GM21390 (cell line): Measurements from ENCODE around the gene U2SURP.
"Not testable (repeated sequence)": the region's sequence is repeated elsewhere in the genome, so short reads cannot be mapped to it uniquely, and the experiment has no call there.

Experiments used
- ATAC-seq: cut with Tn5 transposase; IDR thresholded peaks from one replicate; pipeline ENCODE4 v1.9.1; 2021; ENCODE audit not compliant: unreplicated experiment

The U2SURP gene

GRCh38 chr3:142976621-142977398 lies 24.6 kb upstream of the U2SURP start:
- no peak for ATAC-seq

DNA sequence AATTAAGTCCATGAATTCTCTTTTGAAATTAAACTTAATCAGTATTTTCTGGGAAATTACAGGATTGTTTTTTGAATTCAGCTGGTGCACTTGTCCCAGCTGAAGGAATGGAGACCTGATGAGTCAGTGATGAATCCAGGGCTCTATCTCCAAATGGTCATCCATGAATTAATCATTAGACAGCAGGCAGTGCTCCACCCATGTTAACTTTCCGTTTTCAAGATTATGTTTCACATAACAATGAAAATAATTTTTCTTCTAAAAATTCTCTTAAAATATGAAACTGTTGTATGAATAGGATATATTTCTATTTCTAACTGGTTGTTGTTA lies 24.0 kb upstream of the U2SURP start:
- no peak for ATAC-seq

GRCh38 chr3:142981108-142981507 lies 20.3 kb upstream of the U2SURP start:
- no peak for ATAC-seq

DNA sequence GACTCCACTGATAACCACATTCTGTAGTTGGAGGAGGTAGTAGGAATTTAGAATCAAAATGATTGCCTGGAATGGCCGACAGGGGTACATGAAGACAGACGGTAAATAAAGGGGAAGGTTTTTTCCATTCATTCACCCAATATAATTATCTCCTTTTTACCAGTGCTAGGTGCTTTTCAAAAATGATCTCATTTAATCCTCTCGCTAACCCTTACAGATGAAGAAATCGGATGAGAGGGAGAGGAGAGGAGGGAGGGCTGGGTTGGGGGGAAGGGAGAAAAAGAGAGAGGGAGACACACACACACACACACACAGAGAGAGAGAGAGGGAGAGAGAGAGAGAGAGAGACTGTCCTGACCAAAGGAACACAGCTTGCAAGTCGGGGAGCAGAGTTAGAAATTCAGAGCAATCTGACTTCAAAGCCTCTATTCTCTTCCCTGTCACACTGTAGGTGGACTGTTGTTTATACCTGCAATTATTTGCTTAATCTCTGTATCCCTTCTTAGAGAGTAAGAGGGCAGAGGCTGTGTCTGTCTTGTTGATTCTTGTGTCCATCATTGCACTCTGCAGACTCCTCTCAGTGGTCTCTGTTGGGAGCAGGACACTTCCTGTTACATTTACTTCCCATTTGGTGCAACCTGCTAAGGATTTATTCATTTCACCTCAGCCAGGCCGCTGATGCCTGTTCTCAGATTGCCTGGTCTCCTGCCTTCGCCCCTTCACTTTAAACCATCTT lies 19.2 kb upstream of the U2SURP start:
- ATAC-seq = no peak

GRCh38 chr3:142983318-142983717 lies 18.1 kb upstream of the U2SURP start:
- ATAC-seq = no peak

DNA sequence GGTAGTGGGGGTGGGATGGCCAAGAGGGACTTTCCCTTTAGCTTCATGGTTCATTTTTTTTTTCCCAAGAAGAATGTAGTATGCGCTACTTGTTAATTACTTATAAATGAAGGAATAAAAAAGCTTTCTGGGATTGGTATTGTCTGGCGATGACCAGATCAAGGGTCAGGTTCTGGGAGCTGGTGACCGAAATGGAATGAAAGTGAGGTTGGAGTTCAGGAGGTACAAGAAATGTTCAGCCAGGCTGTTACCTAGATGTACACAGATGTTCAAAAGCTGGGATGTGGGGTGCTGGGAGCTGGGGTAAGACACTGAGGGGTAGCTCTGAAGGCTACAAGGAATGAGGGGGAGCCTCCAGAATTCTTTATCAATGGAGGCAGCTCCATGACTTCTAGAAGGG lies 17.1 kb upstream of the U2SURP start:
- no peak for ATAC-seq

DNA sequence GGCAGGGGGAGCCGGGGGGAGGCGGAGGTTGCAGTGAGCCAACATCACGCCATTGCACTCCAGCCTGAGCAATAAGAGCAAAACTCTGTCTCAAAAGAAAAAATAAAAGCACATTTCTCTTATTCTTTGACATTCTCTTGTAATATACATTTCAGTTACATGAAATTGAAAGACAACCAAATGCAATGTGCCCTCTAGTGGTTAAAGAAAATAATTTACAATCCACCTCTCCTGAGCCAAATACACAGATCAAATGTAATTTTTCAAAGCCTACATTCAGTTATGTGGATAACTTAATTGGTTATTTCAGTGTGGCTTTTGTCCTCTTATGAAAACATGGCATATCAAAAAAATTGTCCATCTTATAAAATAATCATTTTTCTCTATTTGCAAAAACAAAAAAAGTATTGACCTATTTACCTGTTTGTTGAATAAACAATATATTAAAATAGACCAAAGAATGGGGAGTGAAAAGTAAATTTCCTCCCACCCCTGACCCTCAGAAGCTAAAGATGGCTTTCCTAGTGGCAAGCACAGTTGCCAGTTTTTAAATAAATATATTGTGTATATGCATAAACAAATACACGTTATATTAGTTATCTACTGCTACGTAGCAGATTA lies 14.2 kb upstream of the U2SURP start:
- ATAC-seq = peak; percentile 60

GRCh38 chr3:142987707-142988106 lies 13.7 kb upstream of the U2SURP start:
- ATAC-seq = no peak

DNA sequence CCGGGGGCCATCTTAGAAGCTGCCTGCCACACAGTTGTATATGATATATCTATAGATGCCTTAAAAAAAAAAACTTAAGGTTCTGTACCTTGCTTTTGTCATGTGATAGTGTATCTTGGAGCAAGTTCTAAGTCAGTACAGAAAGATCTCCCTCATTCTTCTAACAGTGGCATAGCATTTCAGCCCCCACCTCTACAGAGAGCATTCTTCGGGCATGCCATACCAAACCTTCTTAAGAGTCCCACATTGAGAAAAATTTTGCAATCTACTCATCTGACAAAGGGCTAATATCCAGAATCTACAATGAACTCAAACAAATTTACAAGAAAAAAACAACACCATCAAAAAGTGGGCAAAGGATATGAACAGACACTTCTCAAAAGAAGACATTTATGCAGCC lies 13.1 kb upstream of the U2SURP start:
- not testable (repeated sequence) for ATAC-seq

- not testable (repeated sequence) for ATAC-seq
Measured at GRCh38 chr3:142988826-142989225, 12.5 kb upstream of the U2SURP start.

- no peak for ATAC-seq
Measured at GRCh38 chr3:142990721-142991120, 10.6 kb upstream of the U2SURP start.

DNA sequence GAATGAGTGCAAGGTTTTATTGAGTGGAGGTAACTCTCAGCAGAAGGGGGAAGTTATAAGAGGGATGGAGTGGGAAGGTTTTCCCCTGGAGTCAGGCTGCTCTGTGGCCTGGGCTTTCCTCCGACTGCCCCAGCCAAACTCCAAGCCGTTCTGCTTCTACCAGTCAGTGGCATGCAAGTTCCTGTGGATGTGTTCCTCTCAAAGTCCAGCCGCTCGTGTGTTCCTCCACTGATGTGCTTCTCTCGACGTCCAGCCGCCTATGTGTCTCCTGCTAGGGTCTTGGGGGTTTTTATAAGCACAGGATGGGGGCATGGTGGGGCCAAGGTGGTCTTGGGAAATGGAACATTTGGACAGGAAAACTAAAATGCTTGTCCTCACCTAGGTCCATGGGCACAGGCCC lies 9.0 kb upstream of the U2SURP start:
- no peak for ATAC-seq

DNA sequence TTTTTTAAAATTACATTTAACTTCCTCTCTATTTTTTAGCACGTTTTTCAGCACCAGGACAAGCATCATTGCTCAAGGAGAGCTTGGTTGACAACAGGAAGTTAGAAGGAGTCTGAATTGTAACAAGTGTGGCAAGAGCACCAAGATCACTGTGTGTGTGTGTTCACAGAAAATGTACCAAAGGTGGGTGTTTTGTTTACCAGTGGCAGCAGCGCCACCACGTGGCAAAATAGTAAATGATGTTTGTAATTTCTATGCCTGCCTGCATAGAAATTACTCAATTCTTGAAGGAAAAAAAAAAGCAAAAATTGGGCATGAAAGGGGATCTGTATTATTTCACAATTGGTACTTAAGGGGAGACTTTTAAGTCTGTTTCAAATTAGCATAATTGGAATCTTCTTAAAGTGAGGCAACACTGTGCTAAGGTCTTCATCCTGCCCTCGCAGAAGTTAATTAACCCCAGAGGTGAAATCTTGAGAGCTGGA lies 7.4 kb upstream of the U2SURP start:
- peak; percentile 73 for ATAC-seq

GRCh38 chr3:142997330-142997729 lies 4.0 kb upstream of the U2SURP start:
- ATAC-seq = no peak

GRCh38 chr3:142998439-142998838 lies 2.9 kb upstream of the U2SURP start:
- ATAC-seq = no peak

GRCh38 chr3:142999881-143000280 lies 1.5 kb upstream of the U2SURP start:
- no peak for ATAC-seq

- ATAC-seq = no peak
Measured at GRCh38 chr3:143000528-143000927, 842 bp upstream of the U2SURP start.

DNA sequence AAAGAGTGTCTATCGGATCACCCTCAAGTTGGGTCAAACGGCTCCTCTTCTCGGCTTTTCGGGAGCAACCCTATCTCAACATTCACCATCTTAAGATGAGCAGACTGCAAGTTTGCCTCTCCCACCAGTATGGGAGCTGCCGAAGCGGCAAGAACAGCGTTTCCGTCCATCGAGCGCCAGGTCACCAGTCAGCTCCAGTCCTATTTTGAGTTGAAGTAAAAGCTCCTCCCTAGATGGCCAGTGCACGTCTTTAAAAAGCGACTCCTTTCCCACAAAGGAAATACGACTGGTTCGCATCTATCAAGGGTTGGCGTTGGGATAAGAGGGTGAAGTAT lies 369 bp upstream of the U2SURP start:
- peak; percentile 65 for ATAC-seq

- ATAC-seq = peak; percentile 35
Measured at GRCh38 chr3:143002083-143002712, 828 bp downstream of the U2SURP start.

GRCh38 chr3:143002727-143003126 lies 1.4 kb downstream of the U2SURP start:
- ATAC-seq = no peak

DNA sequence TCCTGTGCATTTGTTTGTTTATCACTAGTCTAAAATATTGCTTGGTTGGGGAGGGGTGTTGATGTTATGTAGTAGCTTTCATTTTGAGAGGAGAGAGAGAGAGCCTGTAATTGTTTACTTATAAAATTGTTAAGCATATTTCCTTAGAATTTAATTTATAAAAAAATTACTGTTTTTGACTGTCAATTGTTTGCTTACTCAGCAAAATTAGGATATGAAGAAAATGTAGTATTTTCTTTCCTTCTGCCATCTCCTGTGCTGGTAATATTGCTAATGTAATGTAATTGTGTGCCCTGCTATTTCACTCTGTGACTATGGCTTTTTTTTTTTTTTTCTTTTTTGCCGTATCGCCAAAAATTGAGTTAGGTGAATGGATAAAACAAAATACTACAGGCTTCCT lies 3.5 kb downstream of the U2SURP start:
- no peak for ATAC-seq

GRCh38 chr3:143010024-143010423 lies 8.7 kb downstream of the U2SURP start:
- no peak for ATAC-seq
